Ascending aorta (tissue), 2 donors: ENCODE results near the gene HOXB13. TPM values are rescaled to one million over a fixed set of nuclear protein-coding genes. Genes with fewer than 3 reads are reported as not detected.

Source experiments
- DNase-seq, 2 donors: peaks; one replicate each; pipeline ENCODE4 v3.0.0-alpha.2; 2019; ENCODE audit warnings: low spot score in 2 of 2
- H3K27ac ChIP-seq, 2 donors: fragments of 200-600 bp; sonication (generic); one replicate each; pipeline ENCODE4 v1.5.1; 2016 to 2017; ENCODE audit warnings: mild to moderate bottlenecking in 1 of 2
- H3K27me3 ChIP-seq: fragments of 200-600 bp; sonication (generic); one replicate; pipeline ENCODE4 v1.5.1; 2017
- H3K36me3 ChIP-seq, 2 donors: fragments of 200-600 bp; sonication (generic); one replicate each; pipeline ENCODE4 v1.5.1; 2016
- H3K4me1 ChIP-seq, 2 donors: fragments of 200-600 bp; sonication (generic); one replicate each; pipeline ENCODE4 v1.5.1; 2016 to 2017; ENCODE audit warnings: mild to moderate bottlenecking in 1 of 2
- H3K4me3 ChIP-seq, 2 donors: fragments of 200-600 bp; sonication (generic); one replicate each; pipeline ENCODE4 v1.5.1; 2016 to 2017; ENCODE audit warnings: mild to moderate bottlenecking in 1 of 2
- H3K9me3 ChIP-seq, 2 donors: fragments of 200-600 bp; sonication (generic); one replicate each; pipeline ENCODE4 v1.5.1; 2016
- intact Hi-C: fragments of 100-400 bp; cut with DNase I; formaldehyde crosslinking; loops from one replicate; pipeline ENCODE4 v1.15.1; 2023
- total RNA-seq: library from RNA; depleted of rRNA; stranded (reverse); fragments of >200 nt; gene quantifications from one replicate; pipeline ENCODE4 v1.1.0, GENCODE V29; 2016
- TF ChIP-seq, protein P1 (sequence below), 3 experiments: fragments of 200-600 bp in 2 of 3; fragments of 450-650 bp in 1 of 3; sonication (generic) in 2 of 3; IDR thresholded peaks; one replicate each; pipeline ENCODE4 v1.5.1; 2016 to 2019; ENCODE audit warnings: antibody characterized with exemption in 3 of 3, mild to moderate bottlenecking in 1 of 3, moderate library complexity in 1 of 3

HOXB13 gene
- total RNA-seq, 1 donor from 2014 or later, result not detected

DNA sequence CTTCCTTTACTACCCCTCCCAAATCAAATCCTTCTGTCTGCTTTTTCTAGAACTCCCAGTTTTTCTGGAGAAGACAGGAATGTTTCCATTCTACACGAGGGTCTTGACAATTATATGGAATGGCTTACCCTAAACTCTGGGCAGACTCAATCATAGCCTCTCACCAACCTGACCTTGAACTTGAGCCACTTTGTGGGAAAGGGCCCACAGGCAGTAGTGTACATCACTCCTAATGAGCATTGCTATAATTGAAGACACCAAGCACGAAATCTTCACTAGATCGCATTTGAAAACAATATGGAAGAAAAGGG, 1.6 kb upstream of the HOXB13 start:
- TF ChIP-seq, protein P1, sequence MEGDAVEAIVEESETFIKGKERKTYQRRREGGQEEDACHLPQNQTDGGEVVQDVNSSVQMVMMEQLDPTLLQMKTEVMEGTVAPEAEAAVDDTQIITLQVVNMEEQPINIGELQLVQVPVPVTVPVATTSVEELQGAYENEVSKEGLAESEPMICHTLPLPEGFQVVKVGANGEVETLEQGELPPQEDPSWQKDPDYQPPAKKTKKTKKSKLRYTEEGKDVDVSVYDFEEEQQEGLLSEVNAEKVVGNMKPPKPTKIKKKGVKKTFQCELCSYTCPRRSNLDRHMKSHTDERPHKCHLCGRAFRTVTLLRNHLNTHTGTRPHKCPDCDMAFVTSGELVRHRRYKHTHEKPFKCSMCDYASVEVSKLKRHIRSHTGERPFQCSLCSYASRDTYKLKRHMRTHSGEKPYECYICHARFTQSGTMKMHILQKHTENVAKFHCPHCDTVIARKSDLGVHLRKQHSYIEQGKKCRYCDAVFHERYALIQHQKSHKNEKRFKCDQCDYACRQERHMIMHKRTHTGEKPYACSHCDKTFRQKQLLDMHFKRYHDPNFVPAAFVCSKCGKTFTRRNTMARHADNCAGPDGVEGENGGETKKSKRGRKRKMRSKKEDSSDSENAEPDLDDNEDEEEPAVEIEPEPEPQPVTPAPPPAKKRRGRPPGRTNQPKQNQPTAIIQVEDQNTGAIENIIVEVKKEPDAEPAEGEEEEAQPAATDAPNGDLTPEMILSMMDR (IDR thresholded peaks at IDR 0.05), result no peak
- no peak for DNase-seq
- no peak overlapping the region for H3K4me3 ChIP-seq
- no peaks in the 10 kb centered on the region for H3K9me3 ChIP-seq
- H3K27ac ChIP-seq, result no peak overlapping the region
- H3K27me3 ChIP-seq, result peaks cover 46% of the 10 kb centered on the region
- intact Hi-C loops, result no loop called here
- H3K36me3 ChIP-seq, result no peaks in the 10 kb centered on the region
- H3K4me1 ChIP-seq, result peaks cover 6% of the 10 kb centered on the region in 2 donors

DNA sequence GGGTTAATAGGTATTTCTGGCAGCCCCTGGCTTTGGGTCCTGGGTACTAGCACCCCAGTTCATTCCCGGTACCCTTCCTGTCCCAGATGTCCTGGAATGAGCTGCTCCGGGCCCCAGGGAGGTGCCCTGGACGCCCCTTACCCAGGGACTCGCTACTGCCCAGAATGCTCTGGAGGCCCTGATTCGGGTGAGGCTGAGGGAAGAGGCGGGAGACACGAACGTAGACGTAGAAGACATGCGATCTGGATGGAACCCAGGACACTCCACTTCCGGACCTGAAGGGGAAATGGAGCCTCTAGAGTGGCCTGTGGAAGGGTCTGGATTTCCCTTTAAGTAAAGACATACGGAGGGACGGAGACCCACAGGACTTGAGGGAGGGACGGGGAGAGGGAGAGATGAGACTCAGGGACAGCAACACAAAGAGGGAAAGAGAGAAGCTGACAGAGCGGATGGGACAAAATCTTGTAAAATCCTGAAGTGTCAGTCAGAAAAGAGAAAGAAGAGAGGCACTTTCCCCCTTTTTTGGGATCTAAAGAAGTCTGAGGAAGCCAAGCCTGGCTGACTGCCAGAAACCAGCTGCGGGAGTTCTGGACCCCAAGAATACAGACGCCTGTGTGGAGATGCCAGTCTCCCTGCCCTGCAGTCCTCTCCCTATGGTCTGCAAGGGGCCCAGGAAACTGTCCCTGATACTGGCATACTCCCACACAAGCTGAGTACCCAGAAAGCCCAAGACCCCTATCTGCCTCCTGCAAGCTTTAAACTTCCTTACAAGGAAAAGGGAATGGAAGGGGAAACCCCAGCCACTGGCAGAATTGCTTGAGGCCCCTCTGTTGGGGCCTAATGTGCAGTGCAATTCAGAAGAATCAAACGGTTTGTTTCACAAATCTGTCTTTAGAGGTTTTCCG, 1.0 kb upstream of the HOXB13 start:
- TF ChIP-seq, protein P1 (IDR thresholded peaks at IDR 0.05), result no peak
- DNase-seq, result no peak
- Histone ChIP-seq H3K9me3 (no peaks in the 10 kb centered on the region), H3K4me3 (no peak overlapping the region), H3K27me3 (peaks cover 51% of the 10 kb centered on the region), H3K27ac (no peak overlapping the region), H3K36me3 (no peaks in the 10 kb centered on the region), H3K4me1 (peaks cover 6 to 11% of the 10 kb centered on the region in 2 donors)
- intact Hi-C loops, result loop anchor here (5.0 kb wide), 1 partner anchor 268 kb away; the partner anchor contains the start of gene IGF2BP1

DNA sequence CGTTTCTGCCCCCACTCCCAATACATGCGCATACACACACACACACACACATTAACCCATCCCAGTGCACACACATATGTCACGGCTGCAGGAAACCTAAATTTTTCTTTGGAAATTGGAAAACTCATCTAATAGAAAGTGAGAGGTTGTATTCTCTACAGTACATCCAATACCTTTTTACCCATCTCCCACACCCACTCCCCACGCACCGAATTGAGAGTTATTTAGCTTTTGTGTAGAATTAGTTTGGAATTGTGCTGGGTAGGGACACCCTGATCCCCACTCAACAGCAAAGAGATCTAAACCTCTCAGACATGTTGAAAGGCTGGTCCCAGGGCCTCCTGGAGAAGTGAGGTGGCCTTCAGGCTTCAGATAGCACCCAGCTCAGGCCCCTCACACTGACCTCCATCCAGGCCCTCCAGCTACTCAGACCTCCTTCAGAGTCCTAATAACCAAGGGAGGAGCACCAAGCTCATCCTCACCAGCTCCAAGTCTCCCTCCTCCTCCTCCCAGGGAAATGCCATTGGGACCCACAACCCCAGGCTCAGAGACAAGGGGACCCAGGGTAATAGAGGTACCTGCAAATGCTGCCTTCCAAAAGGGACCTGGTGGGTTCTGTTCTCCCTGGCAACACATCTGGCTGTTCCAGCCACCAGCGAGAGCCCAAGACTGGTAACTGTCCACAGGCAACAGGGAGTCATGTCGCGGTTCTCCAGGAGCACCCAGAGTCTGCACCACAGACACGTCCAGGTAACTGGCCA, 955 bp downstream of the HOXB13 start:
- no peak for DNase-seq
- H3K9me3 ChIP-seq, result no peaks in the 10 kb centered on the region
- intact Hi-C loops, result loop anchor here (5.0 kb wide), 1 partner anchor 270 kb away; the partner anchor contains the start of gene IGF2BP1
- TF ChIP-seq, protein P1 (IDR thresholded peaks at IDR 0.05), result no peak
- no peak overlapping the region for H3K4me3 ChIP-seq
- peaks cover 6 to 11% of the 10 kb centered on the region in 2 donors for H3K4me1 ChIP-seq
- no peaks in the 10 kb centered on the region for H3K36me3 ChIP-seq
- peaks cover 59% of the 10 kb centered on the region for H3K27me3 ChIP-seq
- no peak overlapping the region for H3K27ac ChIP-seq

DNA sequence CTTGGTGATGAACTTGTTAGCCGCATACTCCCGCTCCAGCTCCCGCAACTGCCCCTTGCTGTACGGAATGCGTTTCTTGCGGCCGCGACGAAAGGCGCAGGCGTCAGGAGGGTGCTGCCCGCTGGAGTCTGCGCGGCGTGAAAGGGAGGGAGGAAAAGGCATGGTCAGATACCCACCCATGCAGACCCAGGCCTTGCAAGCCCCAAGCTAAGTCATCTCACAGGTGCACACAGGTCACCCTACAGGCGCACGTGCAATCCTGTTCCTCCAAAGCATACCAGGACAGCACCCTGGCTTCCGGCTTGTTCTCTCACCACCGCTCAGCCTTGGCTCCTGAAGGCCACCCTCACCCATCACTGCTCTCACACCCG, 1.6 kb downstream of the HOXB13 start:
- Histone ChIP-seq H3K27me3 (peaks cover 60% of the 10 kb centered on the region), H3K36me3 (no peaks in the 10 kb centered on the region), H3K4me1 (peaks cover 6 to 11% of the 10 kb centered on the region in 2 donors), H3K27ac (no peak overlapping the region), H3K9me3 (no peaks in the 10 kb centered on the region), H3K4me3 (no peak overlapping the region)
- TF ChIP-seq, protein P1 (IDR thresholded peaks at IDR 0.05), result no peak
- intact Hi-C loops, result loop anchor here (5.0 kb wide), 1 partner anchor 270 kb away; the partner anchor contains the start of gene IGF2BP1
- DNase-seq, result no peak

DNA sequence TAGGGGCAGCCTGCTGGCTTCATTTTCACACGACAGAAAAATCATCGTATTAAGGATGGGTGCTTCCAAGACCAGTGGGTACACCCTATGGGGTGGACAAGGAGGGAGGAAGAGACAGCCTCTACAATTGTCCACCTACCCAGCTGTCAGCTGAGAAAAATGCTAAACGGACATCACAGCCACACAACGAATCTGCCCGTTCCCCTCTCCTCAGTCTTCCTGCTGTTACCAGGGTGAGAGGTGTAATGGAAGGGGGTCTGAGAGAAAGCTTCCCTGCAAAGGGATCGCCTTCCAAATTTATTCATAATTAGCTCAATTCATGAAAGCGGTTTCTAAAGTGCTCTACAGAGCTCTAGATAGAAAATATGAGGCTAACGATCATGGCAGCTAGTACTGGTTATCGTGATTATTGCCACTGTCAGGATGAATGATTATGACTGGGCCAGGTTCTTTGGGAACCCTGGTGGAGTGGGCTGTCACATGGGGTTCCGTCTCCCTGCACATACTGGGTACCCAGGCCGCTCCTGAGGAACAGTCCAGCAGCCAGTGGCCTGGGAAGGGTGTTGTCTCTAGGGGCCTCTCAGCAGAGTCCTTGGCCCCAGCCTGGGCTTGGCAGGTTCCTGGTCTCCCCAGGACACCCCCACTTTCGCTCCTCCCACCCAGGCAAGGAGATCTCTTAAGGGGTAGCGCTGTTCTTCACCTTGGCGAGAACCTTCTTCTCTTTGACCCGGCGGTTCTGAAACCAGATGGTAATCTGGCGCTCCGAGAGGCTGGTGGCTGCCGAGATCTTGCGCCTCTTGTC, 2.2 kb downstream of the HOXB13 start:
- Histone ChIP-seq H3K4me1 (peaks cover 6 to 11% of the 10 kb centered on the region in 2 donors), H3K27me3 (peaks cover 63% of the 10 kb centered on the region), H3K27ac (no peak overlapping the region), H3K4me3 (no peak overlapping the region), H3K9me3 (no peaks in the 10 kb centered on the region), H3K36me3 (no peaks in the 10 kb centered on the region)
- TF ChIP-seq, protein P1 (IDR thresholded peaks at IDR 0.05), result no peak
- intact Hi-C loops, result loop anchor here (5.0 kb wide), 1 partner anchor 271 kb away; the partner anchor contains the start of gene IGF2BP1
- no peak for DNase-seq
